Activated naive CD8-positive, alpha-beta T cell treated with anti-CD3 and anti-CD28 coated beads, Interleukin-2, amount 10 ng/mL, durations not matched to agents 7 days and 5 days (primary cell): ENCODE results near the gene RAP1GAP2. TPM values are rescaled to one million over a fixed set of nuclear protein-coding genes. Genes with fewer than 3 reads are reported as not detected.

ENCODE experiments used
- microRNA-seq: library from miRNA; unstranded; fragments of <30 nt; microRNA quantifications from one replicate; pipeline ENCODE4 v1.2.0, GENCODE V29; 2022
- total RNA-seq, 2 experiments: library from RNA; stranded (reverse); gene quantifications; one replicate each; pipeline ENCODE4 v1.2.3, GENCODE V29; 2021

RAP1GAP2 gene
- total RNA-seq, 2 experiments from 2014 or later = 4.0 to 4.8 TPM

Small RNAs within 50 kb of the gene (microRNA-seq; reads per million reads assigned to microRNA genes)
- not detected for gene MIR1253

Other genes starting within 250 kb of the RAP1GAP2 start
- gene PAFAH1B1, start 202.8 kb upstream of the RAP1GAP2 start, total RNA-seq = 100 to 1,000 TPM; 151 to 171 TPM
- gene CLUH, start 84.7 kb upstream of the RAP1GAP2 start, total RNA-seq = 10 to 100 TPM; 46.2 to 48.7 TPM
- gene CCDC92B, start 46.8 kb upstream of the RAP1GAP2 start, total RNA-seq = under 1 TPM; 0.08 to 0.09 TPM